Psoas muscle (tissue), 8 donors: ENCODE results near the gene ACTR1A. TPM values are rescaled to one million over a fixed set of nuclear protein-coding genes. Genes with fewer than 3 reads are reported as not detected.
A peak's percentile ranks its signal among the peaks of the same experiment; 100 is the strongest.

ENCODE experiments used
- ATAC-seq, 4 donors: fragments of 200-7000 bp; cut with Tn5 transposase; one replicate each; pipeline ENCODE4 v1.9.1; 2020; ENCODE audit warnings: moderate library complexity in 3 of 4, mild to moderate bottlenecking in 2 of 4
- DNase-seq, 2 donors: peaks; one replicate each; pipeline ENCODE4 v3.0.0-alpha.2; 2020
- H3K27ac ChIP-seq: fragments of 200-600 bp; one replicate; pipeline ENCODE4 v1.8.0; 2022
- H3K27me3 ChIP-seq, 3 donors: fragments of 200-600 bp in 1 of 3; one replicate each; pipeline versions ENCODE4 v1.6.1 to v1.8.0; 2013 to 2022; ENCODE audit warnings: low read length in 2 of 3, mild to moderate bottlenecking in 2 of 3, moderate library complexity in 1 of 3; ENCODE audit not compliant: insufficient read depth in 3 of 3
- H3K36me3 ChIP-seq, 2 donors: fragments of 200-600 bp in 1 of 2; one replicate each; pipeline versions ENCODE4 v1.6.1 to v1.8.0; 2013 to 2022; ENCODE audit warnings: low read depth in 1 of 2, mild to moderate bottlenecking in 1 of 2, moderate library complexity in 1 of 2; ENCODE audit not compliant: insufficient read depth in 1 of 2
- H3K4me1 ChIP-seq: fragments of 200-600 bp; one replicate; pipeline ENCODE4 v1.8.0; 2022
- H3K4me3 ChIP-seq: fragments of 200-600 bp; one replicate; pipeline ENCODE4 v1.8.0; 2022; ENCODE audit warnings: mild to moderate bottlenecking
- H3K9me3 ChIP-seq: fragments of 200-600 bp; one replicate; pipeline ENCODE4 v1.8.0; 2022
- CTCF ChIP-seq: fragments of 200-600 bp; IDR thresholded peaks from one replicate; pipeline ENCODE4 v1.8.0; 2022; ENCODE audit warnings: antibody characterized with exemption
- WGBS, 3 donors: extraction: QIAGEN DNeasy Blood & Tissue Kit; methylation state at CpG; one replicate each; pipeline versions ENCODE4 v1.1.6 to v1.1.7; 2013; 5-methylcytosine and 5-hydroxymethylcytosine counted together
- intact Hi-C, 2 donors: fragments of 100-400 bp; cut with DNase I; formaldehyde crosslinking; loops; one replicate each; pipeline versions ENCODE4 v1.11.0 to v1.14.2; 2022
- polyA plus RNA-seq, 3 donors: library from polyadenylated mRNA; stranded (reverse); fragments of 200-250 nt; gene quantifications; one replicate each; pipeline ENCODE4 v1.2.3, GENCODE V29; 2013
- total RNA-seq, 4 donors: library from RNA; stranded (reverse); fragmentation: NEBNext Ultra II Directional in 2 of 4; extraction: Animal tissue kit (Norgen Biotek cat#: 25700) in 2 of 4; gene quantifications; one replicate each; pipeline versions ENCODE4 v1.2.1 to v1.2.4, GENCODE V29; 2021 to 2023
- donor health status: healthy with polysubstance abuse.
- donor health status: DM: no; HTN: no; CAD: no; lungs with moderate emphysema.
- donor health status: Bipolar disorder and iron deficiency.
- donor health status: healthy.
- donor health status: DM: yes; HTN: yes; CAD: no.
- donor health status: DM: no; HTN: no; CAD: no.
- donor health status: DM: no; HTN: no; CAD: no.
- donor health status: DM: yes; HTN: yes; CAD: no.

Gene ACTR1A
- total and polyA plus RNA-seq, 7 donors: 76.2 to 188 (median 128) TPM

GRCh38 chr10:102462512-102463054 is 39.9 kb downstream of the ACTR1A start:
- Histone ChIP-seq H3K36me3 (no peaks in the 10 kb centered on the region), H3K27me3 (no peaks in the 10 kb centered on the region), H3K27ac (no peak overlapping the region), H3K4me3 (no peak overlapping the region), H3K9me3 (no peaks in the 10 kb centered on the region), H3K4me1 (peaks cover 16% of the 10 kb centered on the region)
- intact Hi-C loops: no loop called here
- WGBS, 3 donors: 63 to 73% (median 69%) methylated on average over 6 of the region's 6 CpGs
- TF ChIP-seq CTCF: no peak
- DNase-seq (no peak), ATAC-seq (peak in 1 of 4 donors; percentile 9)

- ATAC-seq: peak; percentile 98 to 99 (median 98)
- Histone ChIP-seq H3K36me3 (no peaks in the 10 kb centered on the region), H3K27me3 (no peaks in the 10 kb centered on the region), H3K4me3 (peak overlapping the region; percentile 67), H3K9me3 (no peaks in the 10 kb centered on the region), H3K27ac (peak overlapping the region; percentile 1), H3K4me1 (peaks cover 16% of the 10 kb centered on the region)
- 6 to 7% (median 6%) methylated on average over 41 to 54 of the region's 54 CpGs for WGBS, 3 donors
- no peak for TF ChIP-seq CTCF
- peak; percentile 91 to 97 for DNase-seq
- intact Hi-C loops: no loop called here
Observed at GRCh38 chr10:102461187-102462054, 41.1 kb downstream of the ACTR1A start.

DNA sequence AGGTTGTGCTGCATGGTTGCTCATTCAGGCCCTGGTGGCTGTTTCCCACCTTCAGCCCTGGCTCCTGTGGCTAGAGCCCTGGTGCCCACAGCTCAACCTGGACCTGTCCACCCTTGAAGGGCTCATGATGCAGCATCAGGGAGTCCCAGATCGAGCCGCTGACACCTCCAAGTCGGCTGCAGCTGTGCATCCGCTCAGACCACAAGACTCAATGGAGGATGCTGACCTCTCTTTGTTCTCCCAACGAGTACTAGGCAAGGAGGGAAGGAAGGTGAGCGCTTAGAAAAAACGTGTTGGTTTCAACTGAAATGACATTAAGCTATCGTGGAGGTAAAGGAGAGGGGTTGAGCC is 41.7 kb downstream of the ACTR1A start:
- Histone ChIP-seq H3K4me1 (peaks cover 16% of the 10 kb centered on the region), H3K4me3 (peak overlapping the region; percentile 67), H3K36me3 (no peaks in the 10 kb centered on the region), H3K9me3 (no peaks in the 10 kb centered on the region), H3K27ac (peak overlapping the region; percentile 1), H3K27me3 (no peaks in the 10 kb centered on the region)
- WGBS, 3 donors: 19 to 27% (median 23%) methylated on average over 8 of the region's 8 CpGs
- ATAC-seq: peak; percentile 1 to 39 (median 13)
- no peak for TF ChIP-seq CTCF
- no peak for DNase-seq
- intact Hi-C loops: no loop called here

- ATAC-seq: no peak
- Histone ChIP-seq H3K27ac (no peak overlapping the region), H3K9me3 (no peaks in the 10 kb centered on the region), H3K27me3 (no peaks in the 10 kb centered on the region), H3K36me3 (no peaks in the 10 kb centered on the region), H3K4me1 (peaks cover 20% of the 10 kb centered on the region), H3K4me3 (no peak overlapping the region)
- 77% methylated on average over 4 of the region's 4 CpGs for WGBS, 3 donors
- DNase-seq: no peak
- no peak for TF ChIP-seq CTCF
- intact Hi-C loops: no loop called here
Observed at GRCh38 chr10:102458656-102459055, 43.9 kb downstream of the ACTR1A start.
